SKM-1 (cell line): ENCODE measurements around the gene BPI.
"Not testable (repeated sequence)": the region's sequence is repeated elsewhere in the genome, so short reads cannot be mapped to it uniquely, and the experiment has no call there.

Experiments used
- DNase-seq: peaks from one replicate; lab custom pipeline; 2025; ENCODE audit not compliant: unreplicated experiment; lab: John Stamatoyannopoulos, UW

The BPI gene

DNA sequence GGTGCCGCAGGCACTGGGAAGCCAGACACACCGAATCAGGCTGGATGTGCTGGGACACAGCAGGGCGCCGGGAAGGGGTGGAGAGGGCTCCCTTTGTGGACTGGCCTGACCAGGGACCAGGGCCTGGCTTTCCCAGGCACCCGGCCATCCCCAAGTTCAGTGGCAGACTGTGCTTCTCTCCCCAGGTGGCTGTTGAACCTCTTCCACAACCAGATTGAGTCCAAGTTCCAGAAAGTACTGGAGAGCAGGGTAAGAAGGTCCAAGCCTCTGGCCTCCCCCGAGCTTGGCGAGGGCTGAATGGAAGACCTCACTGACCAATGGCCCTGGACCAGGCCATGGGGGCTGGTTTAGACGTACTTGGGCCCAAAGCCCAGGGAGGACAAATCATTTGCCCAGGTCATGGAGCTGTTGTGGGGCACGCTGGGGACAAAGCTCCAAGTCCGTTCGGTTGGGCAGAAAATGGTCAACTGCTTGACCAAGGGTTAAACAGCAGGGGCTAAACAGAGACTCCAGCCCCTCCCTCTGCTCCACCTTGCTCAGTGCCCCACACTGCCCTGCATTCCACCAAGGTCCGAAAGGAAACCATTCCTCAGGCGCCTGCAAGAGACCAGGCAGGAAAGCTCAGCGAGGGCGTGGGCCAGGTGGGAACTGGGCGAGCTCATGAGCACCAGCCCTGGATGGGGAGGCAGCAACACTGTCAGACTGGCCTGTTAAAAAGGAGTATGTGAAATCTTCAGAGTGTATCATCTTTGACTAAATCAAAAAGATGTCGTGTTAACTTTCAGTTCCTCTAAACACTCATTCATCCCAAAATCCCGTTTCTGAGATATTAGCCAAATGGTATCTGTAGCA, 51.4 kb downstream of the BPI start:
- DNase-seq: no peak

DNA sequence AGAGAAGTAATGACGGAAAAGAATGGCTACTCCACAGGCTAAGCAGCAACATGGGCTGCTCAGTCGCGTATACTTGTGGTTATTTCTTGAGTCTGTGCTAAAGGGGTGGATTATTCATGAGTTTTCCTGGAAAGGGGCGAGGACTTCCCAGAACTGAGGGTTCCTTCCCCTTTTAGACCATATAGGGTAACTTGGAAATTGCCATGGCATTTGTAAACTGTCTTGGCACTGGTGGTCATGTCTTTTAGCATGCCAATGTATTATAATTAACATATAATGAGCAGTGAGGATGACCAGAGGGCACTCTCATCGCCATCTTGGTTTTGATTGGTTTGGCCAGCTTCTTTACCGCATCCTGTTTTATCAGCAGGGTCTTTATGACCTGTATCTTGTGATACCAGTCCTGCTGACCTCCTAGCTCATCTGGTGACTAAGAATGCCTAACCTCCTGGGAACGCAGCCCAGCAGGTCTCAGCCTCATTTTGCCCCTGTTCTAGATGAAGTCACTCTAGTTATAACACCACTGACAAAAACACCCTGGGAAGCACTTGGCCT, 53.8 kb downstream of the BPI start:
- no peak for DNase-seq

DNA sequence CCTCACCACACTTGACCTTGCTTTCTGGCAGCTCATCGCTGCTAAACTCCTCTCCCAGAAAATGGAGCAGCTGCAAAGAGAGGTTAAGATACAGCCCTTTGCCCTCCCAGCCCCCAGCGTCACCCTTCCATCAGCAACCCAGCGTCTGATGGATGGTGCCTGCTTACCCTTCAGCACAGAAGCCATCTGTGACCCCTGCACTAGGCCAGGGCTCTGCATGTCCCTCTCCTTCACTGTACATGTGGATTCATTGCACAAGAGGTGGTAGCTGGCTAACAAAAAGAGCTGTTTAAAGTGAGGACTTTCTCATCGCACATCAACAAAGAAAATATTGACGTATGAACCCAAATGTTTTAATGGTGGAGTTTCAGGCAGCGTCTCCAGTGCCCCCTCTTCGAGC, 54.6 kb downstream of the BPI start:
- DNase-seq: no peak

DNA sequence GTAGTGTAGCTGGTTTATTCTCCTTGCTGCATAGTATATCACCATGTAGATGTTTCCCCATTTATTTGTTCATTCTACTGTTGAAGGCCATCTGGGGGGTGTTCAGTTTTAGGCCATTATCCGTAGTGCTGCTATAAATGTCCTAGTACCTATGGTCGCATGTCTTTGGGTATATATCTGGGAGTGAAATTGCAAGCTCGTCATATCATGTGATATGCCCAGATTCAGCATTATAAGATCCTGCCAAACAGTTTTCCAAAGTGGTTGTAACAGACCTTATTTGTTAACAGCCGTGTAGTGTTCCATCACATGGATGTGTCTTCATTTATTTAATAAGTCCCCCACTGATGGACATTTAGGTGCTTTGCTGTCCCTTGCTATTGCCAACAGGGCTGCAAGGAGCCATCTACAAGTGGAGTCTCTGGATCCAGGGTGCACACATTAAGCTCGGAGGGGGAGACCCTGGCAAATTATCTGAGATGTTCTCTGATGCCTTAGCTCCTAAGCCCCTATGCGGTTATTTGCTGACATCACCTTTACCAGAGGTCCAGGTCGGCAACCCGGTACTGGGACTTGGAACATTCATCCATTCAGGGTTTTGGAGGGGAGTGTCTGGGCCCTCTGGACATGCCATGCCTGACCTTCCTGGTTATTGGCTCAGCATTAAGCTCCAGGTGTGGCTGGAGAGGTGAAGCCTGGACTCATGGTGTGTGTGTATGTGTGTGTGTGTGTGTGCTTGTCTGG, 59.2 kb downstream of the BPI start:
- no peak for DNase-seq

DNA sequence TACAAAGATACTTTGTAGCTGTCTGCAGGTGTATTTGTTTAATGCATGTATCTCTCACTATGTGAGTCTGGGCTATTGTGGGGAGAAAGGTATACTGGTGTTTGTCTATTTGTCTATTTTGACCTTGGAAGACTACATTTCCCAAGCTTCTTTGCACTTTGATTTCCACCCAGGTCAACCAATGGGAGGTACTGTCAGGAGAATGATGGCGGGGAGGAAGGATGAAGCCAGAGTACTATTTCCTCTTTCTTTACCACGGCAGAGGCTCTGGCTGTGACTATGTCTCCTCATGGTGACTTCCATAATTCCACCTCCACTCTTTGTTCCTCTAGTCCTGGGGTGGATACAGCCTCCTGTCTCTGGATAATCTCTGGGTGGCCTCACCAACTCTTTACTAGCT, 65.4 kb downstream of the BPI start:
- DNase-seq: peak; percentile 66

DNA sequence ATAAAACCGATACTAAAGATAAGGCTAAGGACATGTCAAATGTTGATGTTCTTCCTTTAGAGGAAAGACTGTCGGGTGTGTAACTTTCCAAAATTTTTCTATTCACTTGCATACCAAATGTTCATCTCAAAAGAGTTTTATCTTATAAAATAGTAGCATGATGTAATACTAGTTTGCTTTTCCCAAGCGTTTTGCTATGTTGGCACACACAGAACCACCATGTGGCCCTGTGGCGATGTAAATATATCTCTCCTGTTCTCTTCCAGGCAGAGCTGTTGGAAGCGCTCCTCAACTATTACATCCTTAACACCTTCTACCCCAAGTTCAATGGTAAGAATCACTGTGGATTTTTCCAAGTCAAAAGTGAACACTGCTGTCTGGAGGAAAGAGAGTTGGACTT, 68.8 kb downstream of the BPI start:
- DNase-seq: no peak

DNA sequence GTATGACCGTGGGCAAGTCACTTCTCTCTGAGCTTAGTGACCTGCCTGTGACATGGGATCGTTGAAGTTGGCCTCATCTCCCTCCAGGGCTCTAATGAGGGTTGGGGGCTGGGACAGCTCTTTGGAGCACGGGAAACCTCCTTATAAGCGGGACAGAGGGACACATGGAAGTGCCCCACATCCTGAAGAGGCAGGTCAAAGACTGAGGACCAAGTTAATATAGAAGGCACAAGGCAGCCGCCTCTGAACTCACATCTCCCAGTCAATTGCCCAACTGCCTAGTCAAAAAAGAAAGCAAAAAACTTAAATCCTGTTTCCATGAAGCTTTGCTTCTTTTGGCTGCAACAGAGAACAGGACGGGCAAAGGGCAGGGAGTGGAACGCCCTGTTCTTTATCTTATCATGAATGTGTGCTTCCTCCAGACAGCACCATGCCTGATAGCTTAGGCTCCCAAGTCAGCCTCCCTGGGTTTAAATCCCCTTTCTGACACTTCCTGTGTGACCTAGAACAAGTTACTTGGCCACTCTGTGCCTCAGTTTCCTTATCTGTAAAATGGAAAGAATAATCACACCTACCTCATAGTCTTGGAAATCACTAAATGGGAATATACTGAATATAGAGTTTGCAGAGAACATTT, 69.4 kb downstream of the BPI start:
- DNase-seq: no peak

DNA sequence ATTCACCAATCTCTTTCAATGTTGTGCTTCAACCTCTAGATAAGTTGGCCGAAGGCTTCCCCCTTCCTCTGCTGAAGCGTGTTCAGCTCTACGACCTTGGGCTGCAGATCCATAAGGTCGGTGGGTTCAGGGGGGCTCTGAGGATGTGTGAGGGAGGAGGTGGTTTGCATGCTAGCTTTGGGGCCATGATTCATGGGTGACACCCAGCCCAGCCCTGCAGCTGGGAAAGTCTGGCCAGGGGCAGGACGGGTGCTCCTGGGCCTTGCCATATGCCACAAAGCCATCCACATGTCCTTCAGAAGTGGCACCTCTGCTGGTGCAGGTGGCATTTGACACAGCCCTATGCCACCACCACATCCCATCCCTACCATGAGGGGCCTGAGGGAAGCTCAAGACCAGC, 69.9 kb downstream of the BPI start:
- no peak for DNase-seq

DNA sequence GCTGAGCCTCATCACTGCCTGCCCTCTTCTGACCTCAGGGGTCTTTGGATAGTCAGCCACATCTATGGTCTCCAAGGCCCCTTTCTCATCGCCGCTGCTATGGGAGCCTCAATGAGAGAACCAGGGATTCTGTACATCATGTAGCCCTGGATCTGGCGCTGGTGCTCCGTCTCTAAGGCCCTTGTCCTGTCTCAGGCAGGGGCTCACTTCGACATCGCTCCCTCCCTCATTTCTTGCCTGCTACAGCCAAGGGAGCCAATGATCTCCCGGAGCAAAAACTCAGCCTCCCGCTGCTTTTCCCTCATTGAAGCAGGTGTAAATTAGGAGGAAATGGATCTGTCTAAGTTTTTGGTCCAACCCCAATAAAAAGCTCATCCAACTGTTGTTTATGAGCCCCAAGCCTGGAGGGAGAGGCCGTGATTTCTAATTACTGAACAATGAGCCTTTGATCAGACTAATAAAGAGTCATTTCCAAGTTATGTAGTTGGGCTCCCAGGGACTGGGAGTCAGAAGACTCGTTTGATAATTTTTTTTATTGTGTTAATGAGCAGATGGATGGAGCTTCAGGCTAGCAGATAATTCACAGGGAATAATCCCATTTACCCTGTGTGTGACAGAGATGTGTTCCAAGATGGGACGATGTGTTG, 73.2 kb downstream of the BPI start:
- DNase-seq: no peak

DNA sequence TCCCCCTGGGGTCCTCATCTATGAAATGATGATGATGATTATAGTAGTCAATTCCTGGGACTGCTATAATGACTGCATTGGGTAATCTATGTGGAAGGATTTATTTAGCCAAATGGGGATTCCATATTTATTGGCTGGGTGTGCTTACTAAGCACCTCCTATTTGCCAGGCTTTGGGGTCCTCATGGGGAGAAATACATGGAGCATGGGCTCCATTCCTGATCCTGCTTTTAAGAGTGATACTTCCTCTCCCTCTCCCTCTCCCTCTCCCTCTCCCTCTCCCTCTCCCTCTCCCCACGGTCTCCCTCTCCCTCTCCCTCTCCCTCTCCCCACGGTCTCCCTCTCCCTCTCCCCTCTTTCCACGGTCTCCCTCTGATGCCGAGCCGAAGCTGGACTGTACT, 73.9 kb downstream of the BPI start:
- DNase-seq: not testable (repeated sequence)

DNA sequence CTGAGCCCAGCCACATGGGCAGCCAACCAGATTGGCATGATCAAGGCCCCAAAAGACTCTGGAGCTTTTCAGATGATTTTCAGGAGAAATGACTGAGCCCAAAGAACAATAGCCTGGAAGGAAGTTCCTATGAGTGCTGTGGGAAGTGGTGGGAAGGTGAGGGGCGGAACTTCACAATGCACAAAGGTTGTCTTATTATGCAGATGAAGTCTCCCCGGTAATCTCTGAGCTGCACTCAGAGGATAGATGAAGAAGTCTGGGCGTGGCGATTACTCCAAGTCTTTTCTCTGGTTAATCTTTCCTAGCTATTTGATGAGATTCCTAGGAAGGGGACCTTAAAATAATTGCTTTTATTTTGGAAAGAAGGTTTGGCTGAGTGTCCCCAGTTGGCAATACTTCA, 79.2 kb downstream of the BPI start:
- DNase-seq: no peak

DNA sequence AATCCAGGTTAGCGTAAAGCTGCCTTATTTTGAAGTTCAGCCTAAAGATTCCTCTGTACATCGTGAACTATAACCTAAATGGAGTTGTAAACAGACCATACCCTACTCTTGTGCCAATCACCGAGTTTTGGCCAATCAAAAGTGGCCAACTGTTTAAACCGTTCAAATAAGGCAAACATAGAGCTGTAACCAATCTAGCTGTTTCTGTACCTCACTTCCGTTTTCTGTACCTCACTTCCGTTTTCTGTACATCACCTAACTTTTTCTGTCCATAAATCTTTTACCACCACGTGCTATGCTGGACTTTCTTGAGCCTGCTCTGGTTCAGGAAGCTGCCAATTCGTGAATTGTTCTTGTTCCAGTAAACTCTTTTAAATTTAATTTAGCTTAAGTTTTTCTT, 82.0 kb downstream of the BPI start:
- DNase-seq: no peak

DNA sequence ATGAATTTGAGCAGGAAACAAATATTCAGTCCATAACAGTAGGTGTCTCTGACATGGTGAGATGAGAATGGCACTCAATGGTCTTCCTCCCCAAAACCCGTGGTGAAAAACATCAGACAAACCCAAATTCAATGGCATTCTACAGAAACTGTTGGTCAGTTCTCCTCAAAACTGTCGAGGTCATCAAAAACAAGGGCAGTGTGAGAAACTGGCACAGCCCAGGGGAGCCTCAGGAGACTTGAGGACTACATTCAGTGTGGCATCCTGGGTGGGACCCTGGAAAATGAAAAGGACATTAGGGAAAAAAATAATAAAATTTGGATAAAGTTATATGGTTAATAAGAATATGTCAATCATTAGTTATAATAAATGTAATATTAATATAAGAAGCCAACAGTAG, 82.9 kb downstream of the BPI start:
- DNase-seq: no peak
